Measurements from ENCODE around the gene ARG1. TPM values are rescaled to one million over a fixed set of nuclear protein-coding genes. Genes with fewer than 3 reads are reported as not detected.
A peak's percentile ranks its signal among the peaks of the same experiment; 100 is the strongest.

The ARG1 gene
- total RNA-seq, 1 donor from 2014 or later, result 2.6 TPM

GRCh38 chr6:131574686-131575085 lies 1.7 kb downstream of the ARG1 start:
- intact Hi-C loops (cut with DNase I), result no loop called here
- no peak for ATAC-seq
- no peak for DNase-seq (ENCODE audit: low spot score)

- DNase-seq (ENCODE audit: low spot score), result no peak
- no peak for ATAC-seq
- intact Hi-C loops (cut with DNase I), result no loop called here
These were observed 2.9 kb downstream of the ARG1 start for GRCh38 chr6:131575834-131576478.

DNA sequence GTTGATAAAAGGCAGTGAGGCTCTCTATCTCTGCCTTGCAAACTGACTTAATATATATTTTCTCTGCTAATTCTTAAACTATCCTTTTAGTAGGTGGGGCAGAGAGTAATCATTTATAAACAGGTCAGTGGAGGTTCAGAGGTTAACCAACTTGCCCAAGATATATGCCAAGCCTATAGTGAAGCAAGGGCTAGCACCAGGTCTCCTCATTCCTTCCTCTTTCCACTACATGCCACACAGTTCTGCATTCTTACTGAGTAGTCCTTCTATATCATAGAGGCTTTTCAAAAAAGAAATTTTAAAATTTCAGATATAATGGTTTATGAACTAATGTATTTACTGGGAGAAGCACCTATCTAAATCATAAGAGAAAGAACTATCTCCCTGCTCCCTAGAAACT lies 8.5 kb downstream of the ARG1 start:
- DNase-seq (ENCODE audit: low spot score) (no peak), ATAC-seq (no peak)
- intact Hi-C loops (cut with DNase I), result no loop called here

- intact Hi-C loops (cut with DNase I), result no loop called here
- DNase-seq (ENCODE audit: low spot score) (no peak), ATAC-seq (no peak)
These were observed 13.5 kb downstream of the ARG1 start for GRCh38 chr6:131586543-131586942.

- ATAC-seq (no peak), DNase-seq (ENCODE audit: low spot score) (no peak)
- intact Hi-C loops (cut with DNase I), result no loop called here
These were observed 14.9 kb downstream of the ARG1 start for GRCh38 chr6:131587909-131588308.

GRCh38 chr6:131588643-131589042 lies 15.6 kb downstream of the ARG1 start:
- ATAC-seq (no peak), DNase-seq (ENCODE audit: low spot score) (no peak)
- intact Hi-C loops (cut with DNase I), result no loop called here

- intact Hi-C loops (cut with DNase I), result loop anchor here (5.0 kb wide), 1 partner anchor 716 kb away; no protein-coding TSS in a partner anchor
- no peak for ATAC-seq
- DNase-seq (ENCODE audit: low spot score), result no peak
These were observed 19.9 kb downstream of the ARG1 start for GRCh38 chr6:131592935-131593334.

GRCh38 chr6:131594074-131594473 lies 21.0 kb downstream of the ARG1 start:
- intact Hi-C loops (cut with DNase I), result loop anchor here (5.0 kb wide), 1 partner anchor 717 kb away; no protein-coding TSS in a partner anchor
- no peak for DNase-seq (ENCODE audit: low spot score)
- no peak for ATAC-seq

DNA sequence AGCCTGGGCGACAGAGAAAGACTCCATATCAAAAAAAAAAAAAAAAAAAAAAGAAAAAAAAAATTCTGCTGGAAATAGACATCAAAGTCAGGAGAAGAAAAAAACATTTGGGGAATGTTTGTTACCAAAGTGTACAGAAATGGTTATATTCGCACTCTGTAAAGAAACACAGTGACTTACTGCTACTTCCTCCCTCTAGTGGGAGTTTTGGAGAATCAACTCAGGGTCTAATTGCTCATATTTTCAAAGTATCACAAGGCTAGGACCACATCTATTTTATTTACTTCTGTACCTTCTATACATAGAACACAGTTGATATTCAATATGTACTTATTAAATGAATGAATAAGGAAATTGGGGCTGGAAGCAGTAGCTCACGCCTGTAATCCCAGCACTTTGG lies 24.4 kb downstream of the ARG1 start:
- no peak for ATAC-seq
- intact Hi-C loops (cut with DNase I), result no loop called here
- DNase-seq (ENCODE audit: low spot score), result no peak

DNA sequence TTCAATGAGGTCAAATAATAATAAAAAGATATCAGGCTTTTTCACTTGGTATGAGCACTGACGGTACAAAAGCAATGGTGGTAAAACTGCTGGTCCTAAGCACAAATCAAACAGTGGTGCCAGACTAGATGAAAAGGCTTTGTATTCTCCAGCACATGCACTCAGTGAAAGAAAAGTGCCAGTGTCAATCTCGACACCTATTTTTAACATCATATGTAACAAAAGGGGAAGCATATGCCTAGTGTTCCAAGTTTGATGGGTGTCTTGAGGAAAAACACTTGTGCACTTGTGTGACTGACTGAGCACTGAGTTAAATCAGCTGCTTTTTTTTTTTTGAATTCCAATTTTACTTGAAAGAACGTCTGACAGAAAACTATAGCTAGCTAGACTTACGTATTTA lies 27.7 kb downstream of the ARG1 start:
- intact Hi-C loops (cut with DNase I), result no loop called here
- no peak for ATAC-seq
- no peak for DNase-seq (ENCODE audit: low spot score)

DNA sequence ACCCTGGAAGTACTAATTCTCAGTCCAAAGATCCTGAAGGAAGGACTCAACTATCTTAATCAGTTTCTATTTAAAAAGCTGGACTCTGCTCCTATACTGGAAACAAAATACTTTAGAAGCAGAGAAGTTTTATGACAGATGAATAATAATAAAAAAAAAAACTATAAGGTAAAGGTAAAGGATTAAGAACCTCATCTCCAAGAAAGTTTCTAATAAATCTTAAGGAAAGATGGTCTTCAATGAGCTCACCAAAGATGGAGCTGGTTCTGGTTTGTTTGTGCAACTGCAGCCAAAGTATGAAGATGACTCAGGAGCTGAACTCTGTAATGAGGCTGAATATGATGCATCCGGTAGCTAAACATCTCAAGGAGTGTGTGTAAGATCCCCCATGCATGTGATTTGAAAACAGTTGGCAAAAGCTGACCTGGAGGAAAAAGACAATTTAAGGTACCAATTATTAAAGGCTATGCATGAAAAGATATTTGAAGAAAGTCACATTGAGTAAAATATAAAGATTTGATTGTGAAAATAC lies 29.8 kb downstream of the ARG1 start:
- ATAC-seq (no peak), DNase-seq (ENCODE audit: low spot score) (no peak)
- intact Hi-C loops (cut with DNase I), result no loop called here

DNA sequence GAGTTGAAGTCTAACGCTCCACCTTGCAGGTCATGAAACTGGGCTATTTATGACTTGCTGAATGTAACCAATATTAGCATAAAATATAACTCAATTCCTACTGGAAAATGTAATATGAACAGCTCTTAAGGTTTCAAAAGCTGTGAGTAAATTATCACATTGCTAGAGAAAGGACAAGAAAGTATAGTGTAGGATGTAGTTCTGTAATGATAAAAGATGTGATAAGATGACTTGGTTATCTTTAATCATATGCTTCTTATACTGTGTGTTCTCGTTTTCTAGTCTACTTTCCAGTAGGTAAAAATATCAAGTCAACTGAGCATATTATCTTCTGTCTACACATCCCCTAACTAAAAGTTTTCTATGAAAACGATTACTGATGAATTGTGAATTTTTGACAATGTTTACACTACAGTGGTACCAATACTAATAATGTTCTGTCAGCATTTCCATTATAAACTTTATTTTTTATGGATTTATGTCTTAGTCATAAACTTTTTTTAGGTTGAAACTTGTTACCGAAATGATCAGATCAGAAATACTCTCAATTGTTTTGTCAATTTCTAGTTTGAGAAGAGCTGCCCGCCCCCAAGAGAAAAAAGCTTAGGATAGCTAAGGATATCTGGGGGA lies 40.4 kb downstream of the ARG1 start:
- ATAC-seq (no peak), DNase-seq (ENCODE audit: low spot score) (no peak)
- intact Hi-C loops (cut with DNase I), result no loop called here

GRCh38 chr6:131615275-131615674 lies 42.2 kb downstream of the ARG1 start:
- DNase-seq (ENCODE audit: low spot score), result no peak
- intact Hi-C loops (cut with DNase I), result no loop called here

DNA sequence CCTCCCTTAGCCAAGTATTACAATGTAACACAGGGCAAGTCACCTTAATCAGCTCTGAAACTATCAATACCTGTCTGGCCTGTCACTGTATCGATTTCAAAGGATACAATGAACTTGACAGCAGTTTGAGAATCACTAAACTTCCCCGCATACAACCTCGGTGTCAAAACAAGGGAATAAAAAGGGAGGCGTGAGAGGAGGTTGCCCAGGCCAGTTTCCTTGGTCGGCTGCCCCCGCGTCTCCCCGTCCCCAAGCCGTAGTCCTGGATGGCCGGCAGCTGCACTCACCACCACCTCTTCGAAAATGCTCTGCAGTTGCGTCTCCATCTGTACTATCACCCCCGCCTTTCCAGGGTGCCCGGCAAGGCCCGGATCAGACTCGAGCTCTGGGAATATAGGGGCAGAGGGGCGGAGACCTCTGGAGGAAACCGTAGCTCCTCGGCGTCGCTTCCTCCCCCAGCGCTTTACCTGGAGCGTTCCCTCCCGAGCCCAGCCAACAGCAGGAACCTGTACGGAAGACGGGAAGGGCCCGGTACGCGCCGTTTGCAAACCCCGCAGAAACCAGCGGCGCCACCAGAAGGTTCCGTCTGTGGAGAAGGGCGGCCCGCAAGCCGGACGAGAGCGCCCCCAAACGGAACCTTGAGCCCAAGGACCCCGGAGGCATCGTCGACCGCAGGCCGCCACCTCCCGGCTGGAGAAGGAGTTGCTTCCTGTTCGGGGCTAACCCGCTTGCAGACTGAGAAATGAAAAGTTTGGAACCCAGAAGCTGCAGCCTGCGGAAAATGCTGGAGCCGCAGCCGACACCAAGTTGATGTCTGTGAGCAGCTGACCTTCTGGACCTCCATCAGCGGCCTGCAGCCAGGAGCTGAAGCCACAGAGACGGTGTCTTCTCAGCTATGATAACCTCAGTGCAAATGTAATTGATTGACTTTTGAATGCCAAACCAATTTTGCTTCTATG lies 55.0 kb downstream of the ARG1 start, which contains the start of gene MED23:
Gene MED23, minus strand, starts transcription at position 519 of the 959 bp plus-strand sequence. Its CDS starts 193 bp downstream, at position 326.
- ATAC-seq (peak; percentile 97), DNase-seq (ENCODE audit: low spot score) (peak; percentile 97)
- intact Hi-C loops (cut with DNase I), result no loop called here

More at GRCh38 chr6:131615275-131615674, 42.2 kb downstream of the ARG1 start:
- ATAC-seq, result no peak

- peak; percentile 6 for ATAC-seq
- intact Hi-C loops (cut with DNase I), result no loop called here
- no peak for DNase-seq (ENCODE audit: low spot score)
These were observed 55.7 kb downstream of the ARG1 start for GRCh38 chr6:131628726-131629125.

GRCh38 chr6:131629651-131630050 lies 56.6 kb downstream of the ARG1 start:
- DNase-seq (ENCODE audit: low spot score) (no peak), ATAC-seq (no peak)
- intact Hi-C loops (cut with DNase I), result no loop called here

DNA sequence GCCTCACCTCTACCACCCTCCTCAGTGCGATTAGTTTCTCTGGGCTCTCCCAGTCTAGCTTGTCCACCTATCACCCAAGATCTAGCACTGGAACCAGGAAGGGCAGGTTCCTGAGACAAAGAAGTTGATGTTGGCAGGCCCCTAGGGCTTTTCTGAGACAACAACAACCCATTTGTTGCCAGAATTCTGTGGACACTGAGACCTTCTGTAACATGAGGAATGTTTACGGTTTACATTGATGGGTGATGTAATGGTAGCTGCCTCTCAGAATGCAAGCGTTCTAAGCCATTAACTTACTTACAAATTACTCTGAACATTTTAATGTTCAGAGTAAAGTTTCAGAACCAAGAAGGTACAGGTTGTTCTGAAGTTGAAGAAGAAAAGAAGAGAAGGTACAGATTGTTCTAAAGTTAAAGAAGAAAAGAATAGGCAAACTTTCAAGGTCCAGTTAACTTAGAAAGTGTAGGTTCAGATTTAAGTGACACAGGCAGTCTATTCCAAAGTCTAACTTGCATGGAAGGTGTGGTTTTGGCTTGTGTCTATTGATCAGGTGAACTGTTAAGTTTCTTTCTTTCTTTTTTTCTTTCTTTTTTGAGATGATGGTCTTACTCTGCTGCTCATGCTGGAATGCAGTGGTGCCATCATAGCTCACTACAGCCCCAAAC lies 58.7 kb downstream of the ARG1 start:
- no peak for ATAC-seq
- intact Hi-C loops (cut with DNase I), result no loop called here
- no peak for DNase-seq (ENCODE audit: low spot score)

Measured in sciatic nerve (tissue), 2 donors.